Myocyte (in vitro differentiated cells): ENCODE measurements around the gene KRT86. TPM values are rescaled to one million over a fixed set of nuclear protein-coding genes. Genes with fewer than 3 reads are reported as not detected.

Experiments used
- DNase-seq: peaks from one replicate; pipeline ENCODE4 v3.0.0-alpha.2; 2012; ENCODE audit warnings: low read depth
- total RNA-seq: library from RNA; depleted of rRNA; stranded (reverse); fragments of >200 nt; gene quantifications from 2 replicates; pipeline ENCODE4 v1.2.3, GENCODE V29; 2014

The KRT86 gene
- total RNA-seq, 1 donor from 2014 or later, result 5.2 TPM

GRCh38 chr12:52355176-52355575, 80.7 kb downstream of the KRT86 start:
- no peak for DNase-seq

- no peak for DNase-seq
These were observed 81.8 kb downstream of the KRT86 start for GRCh38 chr12:52356031-52356761.

- no peak for DNase-seq
These were observed 82.5 kb downstream of the KRT86 start for GRCh38 chr12:52356762-52357580.

Other genes with a start within 250 kb of the KRT86 start
- 3.4 and 5.5 TPM in 2 replicates for gene NR4A1, start 223.2 kb upstream of the KRT86 start, total RNA-seq
- 93.8 and 105 TPM in 2 replicates for gene ATG101, start 204.7 kb upstream of the KRT86 start, total RNA-seq
- gene SMIM41, start 194.9 kb upstream of the KRT86 start, total RNA-seq, result not detected in 2 replicates
- 46.3 and 68.4 TPM in 2 replicates for gene KRT80, start 82.6 kb upstream of the KRT86 start, total RNA-seq
- gene KRT7, start 41.4 kb upstream of the KRT86 start, total RNA-seq, result 3.1 and 6.6 TPM in 2 replicates
- 0.08 TPM in 1 of 2 replicates, not detected in the other for gene KRT81, start 16.9 kb downstream of the KRT86 start, total RNA-seq
- gene KRT83, start 46.8 kb downstream of the KRT86 start, total RNA-seq, result not detected in 2 replicates
- not detected in 2 replicates for gene KRT85, start 92.8 kb downstream of the KRT86 start, total RNA-seq
- not detected in 2 replicates for gene KRT84, start 111.0 kb downstream of the KRT86 start, total RNA-seq
- not detected in 2 replicates for gene KRT82, start 131.7 kb downstream of the KRT86 start, total RNA-seq
- gene KRT75, start 159.7 kb downstream of the KRT86 start, total RNA-seq, result not detected in 2 replicates
- gene KRT6B, start 177.5 kb downstream of the KRT86 start, total RNA-seq, result not detected in 2 replicates
- gene KRT6C, start 199.2 kb downstream of the KRT86 start, total RNA-seq, result not detected in 2 replicates
- not detected in 2 replicates for gene KRT6A, start 218.6 kb downstream of the KRT86 start, total RNA-seq
- gene KRT5, start 245.7 kb downstream of the KRT86 start, total RNA-seq, result 2.8 and 3.3 TPM in 2 replicates